ENCODE results near the gene TENT4B. TPM values are rescaled to one million over a fixed set of nuclear protein-coding genes. Genes with fewer than 3 reads are reported as not detected.

The TENT4B gene
- total RNA-seq, 1 experiment from 2014 or later, result 13.0 TPM

DNA sequence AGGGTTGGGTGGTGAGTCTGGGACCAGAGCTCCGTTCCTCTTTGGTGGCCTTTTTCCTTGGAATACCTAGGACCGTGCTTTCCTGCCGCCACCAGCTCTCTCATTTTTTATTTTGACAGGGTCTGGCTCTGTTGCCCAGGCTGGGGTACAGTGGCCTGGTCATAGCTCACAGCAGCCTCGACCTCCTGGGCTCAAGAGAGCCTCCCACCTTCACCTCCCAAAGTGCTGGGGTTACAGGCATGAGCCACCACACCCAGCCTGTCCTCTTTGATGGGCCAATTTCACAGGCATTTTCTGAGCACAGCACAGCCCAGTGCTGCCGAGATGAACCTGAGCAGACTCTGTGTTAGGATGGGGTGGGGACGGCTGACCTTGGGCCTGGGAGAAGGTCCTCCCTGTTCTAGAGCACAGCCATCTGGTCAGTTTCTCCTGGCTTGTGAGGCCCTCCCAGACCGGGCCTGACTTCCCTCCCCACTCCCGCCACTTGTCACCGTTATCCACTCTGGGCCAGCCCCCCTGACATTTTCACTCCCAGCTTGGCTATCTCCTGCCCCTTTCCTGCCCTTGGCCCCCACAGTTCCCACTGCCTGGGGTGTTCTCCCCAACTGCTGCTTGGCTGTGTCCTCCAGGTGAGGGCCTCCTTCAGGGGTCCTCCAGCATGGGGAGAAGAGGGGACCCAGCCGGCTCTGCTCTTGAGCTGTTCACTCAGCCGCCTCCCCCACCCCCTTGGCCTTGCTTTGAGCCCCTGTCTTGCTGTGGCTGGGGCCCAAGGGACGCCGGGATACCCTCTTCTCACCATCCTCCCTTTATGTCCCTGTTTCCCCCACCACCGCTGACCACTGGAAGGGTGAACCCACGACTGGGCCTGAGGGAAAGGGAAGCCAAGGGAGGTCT is 118.3 kb downstream of the TENT4B start:
- Histone ChIP-seq H3K27me3 (ENCODE audit: insufficient read depth, low read length) (no peaks in the 10 kb centered on the region), H3K9ac (ENCODE audit: extremely low read depth, insufficient read length, low read length) (no peak overlapping the region)

More for the DNA sequence above, 118.3 kb downstream of the TENT4B start:
- Histone ChIP-seq H3K79me1 (ENCODE audit: insufficient read depth, low read depth, low read length, poor library complexity, severe bottlenecking) (no peaks in the 10 kb centered on the region), H3K23ac (ENCODE audit: insufficient read length, low read depth, low read length) (no peak overlapping the region), H3K56ac (ENCODE audit: insufficient read length, low read depth, low read length) (no peak overlapping the region), H2BK20ac (ENCODE audit: low read depth, low read length, poor library complexity, severe bottlenecking) (no peak overlapping the region), H3K27ac (ENCODE audit: insufficient read length, low read depth, low read length) (no peak overlapping the region), H3K4ac (ENCODE audit: low read depth, low read length) (no peak overlapping the region), H3K9me3 (ENCODE audit: control insufficient read depth, low read depth, low read length) (no peaks in the 10 kb centered on the region), H3K79me2 (ENCODE audit: insufficient read depth, low read length) (no peaks in the 10 kb centered on the region), H4K5ac (ENCODE audit: insufficient read length, low read depth, low read length) (no peak overlapping the region), H2AFZ (ENCODE audit: low read length) (no peak overlapping the region), H3K14ac (ENCODE audit: insufficient read depth, low read length) (no peak overlapping the region; the same call in 1 of the 2 replicates), H4K20me1 (ENCODE audit: control insufficient read depth, insufficient read depth, insufficient read length) (no peaks in the 10 kb centered on the region), H3K4me1 (ENCODE audit: insufficient read depth, low read length) (peaks cover 2% of the 10 kb centered on the region; the same call in 1 of the 2 replicates), H2BK5ac (ENCODE audit: insufficient read length, low read length) (no peak overlapping the region), H4K91ac (ENCODE audit: insufficient read length, low read depth, low read length) (no peak overlapping the region), H2AK5ac (ENCODE audit: insufficient read length, low read length) (no peak overlapping the region), H3K23me2 (ENCODE audit: insufficient read length, low read depth, low read length, poor library complexity, severe bottlenecking) (no peaks in the 10 kb centered on the region), H3K18ac (ENCODE audit: insufficient read length, low read depth, low read length) (no peak overlapping the region), H3T11ph (ENCODE audit: low read length) (no peak overlapping the region), H2BK15ac (ENCODE audit: low read depth, low read length) (no peak overlapping the region), H4K8ac (replicated peaks; ENCODE audit: insufficient read length, low read depth, low read length) (no peak overlapping the region), H2BK12ac (ENCODE audit: insufficient read length, low read depth, low read length) (no peak overlapping the region), H2BK120ac (ENCODE audit: low read depth, low read length, poor library complexity, severe bottlenecking) (no peak overlapping the region), H3K4me2 (ENCODE audit: insufficient read depth, insufficient read length, low read length) (no peak overlapping the region)
- TF ChIP-seq, protein P1, sequence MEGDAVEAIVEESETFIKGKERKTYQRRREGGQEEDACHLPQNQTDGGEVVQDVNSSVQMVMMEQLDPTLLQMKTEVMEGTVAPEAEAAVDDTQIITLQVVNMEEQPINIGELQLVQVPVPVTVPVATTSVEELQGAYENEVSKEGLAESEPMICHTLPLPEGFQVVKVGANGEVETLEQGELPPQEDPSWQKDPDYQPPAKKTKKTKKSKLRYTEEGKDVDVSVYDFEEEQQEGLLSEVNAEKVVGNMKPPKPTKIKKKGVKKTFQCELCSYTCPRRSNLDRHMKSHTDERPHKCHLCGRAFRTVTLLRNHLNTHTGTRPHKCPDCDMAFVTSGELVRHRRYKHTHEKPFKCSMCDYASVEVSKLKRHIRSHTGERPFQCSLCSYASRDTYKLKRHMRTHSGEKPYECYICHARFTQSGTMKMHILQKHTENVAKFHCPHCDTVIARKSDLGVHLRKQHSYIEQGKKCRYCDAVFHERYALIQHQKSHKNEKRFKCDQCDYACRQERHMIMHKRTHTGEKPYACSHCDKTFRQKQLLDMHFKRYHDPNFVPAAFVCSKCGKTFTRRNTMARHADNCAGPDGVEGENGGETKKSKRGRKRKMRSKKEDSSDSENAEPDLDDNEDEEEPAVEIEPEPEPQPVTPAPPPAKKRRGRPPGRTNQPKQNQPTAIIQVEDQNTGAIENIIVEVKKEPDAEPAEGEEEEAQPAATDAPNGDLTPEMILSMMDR (conservative IDR thresholded peaks at IDR 0.05), result no peak
- Mint-ChIP-seq H3K36me3 (ENCODE audit: insufficient read depth in 1 of 3, low read depth in 3 of 3) (no peaks in the 10 kb centered on the region), H3K9me3 (peaks cover 0 to 2% of the 10 kb centered on the region in 2 experiments; a peak in 2 of 5 replicates), H3K4me1 (peaks cover 4 to 19% of the 10 kb centered on the region in 2 experiments; a peak in 3 of 4 replicates), H3K4me3 (no peak overlapping the region), H3K27me3 (ENCODE audit: low read depth) (no peaks in the 10 kb centered on the region; the same call in 1 of the 2 replicates), H3K27ac (peak overlapping the region in 1 of 3 experiments; percentile 40; a peak in 2 of 7 replicates)
- no CpG with 5 or more reads among the region's 15 CpGs for WGBS (ENCODE audit: extremely low coverage, insufficient read length, low lambda C conversion rate)
- DNase-seq, result no peak
